Liver (tissue), 9 donors: Measurements from ENCODE around the gene TBC1D24. TPM values are rescaled to one million over a fixed set of nuclear protein-coding genes. Genes with fewer than 3 reads are reported as not detected.

Experiments
- DNase-seq: peaks from one replicate; pipeline ENCODE4 v3.0.0-alpha.2; 2017; ENCODE audit warnings: low spot score
- H3K27ac ChIP-seq, 2 donors: one replicate each; pipeline ENCODE4 v1.7.0; 2013; ENCODE audit warnings: inconsistent platforms in 2 of 2, low read length in 2 of 2, control low read depth in 1 of 2, low read depth in 1 of 2, mild to moderate bottlenecking in 1 of 2
- H3K27me3 ChIP-seq, 4 donors: one replicate each; pipeline versions ENCODE4 v1.6.1 to v1.7.0; 2013; ENCODE audit warnings: low read length in 3 of 4, inconsistent platforms in 1 of 4, mild to moderate bottlenecking in 1 of 4, moderate library complexity in 1 of 4; ENCODE audit not compliant: control insufficient read depth in 4 of 4, insufficient read depth in 4 of 4
- H3K36me3 ChIP-seq, 4 donors: one replicate each; pipeline versions ENCODE4 v1.6.1 to v1.7.0; 2013; ENCODE audit warnings: low read length in 3 of 4, mild to moderate bottlenecking in 3 of 4, low read depth in 1 of 4, moderate library complexity in 1 of 4; ENCODE audit not compliant: control insufficient read depth in 4 of 4, insufficient read depth in 3 of 4
- H3K4me1 ChIP-seq, 4 donors: one replicate each; pipeline versions ENCODE4 v1.6.1 to v1.7.0; 2013; ENCODE audit warnings: low read length in 3 of 4, mild to moderate bottlenecking in 3 of 4, moderate library complexity in 1 of 4; ENCODE audit not compliant: control insufficient read depth in 4 of 4, insufficient read depth in 4 of 4
- H3K4me3 ChIP-seq, 3 donors: one replicate each; pipeline versions ENCODE4 v1.6.1 to v1.7.0; 2013; ENCODE audit warnings: low read length in 3 of 3, control low read depth in 1 of 3, low read depth in 1 of 3, mild to moderate bottlenecking in 1 of 3
- H3K9ac ChIP-seq, 2 donors: one replicate each; pipeline ENCODE4 v1.7.0; 2013; ENCODE audit warnings: low read length in 2 of 2, mild to moderate bottlenecking in 2 of 2, moderate library complexity in 2 of 2, control low read depth in 1 of 2, low read depth in 1 of 2
- H3K9me3 ChIP-seq, 4 donors: one replicate each; pipeline versions ENCODE4 v1.6.1 to v1.7.0; 2013; ENCODE audit warnings: low read length in 3 of 4; ENCODE audit not compliant: control insufficient read depth in 4 of 4
- FOXA1 ChIP-seq: IDR thresholded peaks from 2 replicates; pipeline ENCODE4 v1.6.1; 2016; ENCODE audit warnings: antibody characterized with exemption
- GABPA ChIP-seq, 2 donors: IDR thresholded peaks in 1 of 2; conservative IDR thresholded peaks in 1 of 2; 2 replicates each; pipeline ENCODE4 v1.6.1; 2016; ENCODE audit warnings: antibody characterized with exemption in 2 of 2, mild to moderate bottlenecking in 1 of 2, moderate library complexity in 1 of 2
- HNF4G ChIP-seq: IDR thresholded peaks from 2 replicates; pipeline ENCODE4 v1.6.1; 2016; ENCODE audit warnings: antibody characterized with exemption
- JUND ChIP-seq, 2 donors: IDR thresholded peaks; 2 replicates each; pipeline ENCODE4 v1.6.1; 2016; ENCODE audit warnings: antibody characterized with exemption in 2 of 2
- NR2F2 ChIP-seq: IDR thresholded peaks from 2 replicates; pipeline ENCODE4 v1.6.1; 2016; ENCODE audit warnings: antibody characterized with exemption
- TAF1 ChIP-seq: conservative IDR thresholded peaks from 2 replicates; pipeline ENCODE4 v1.6.1; 2016; ENCODE audit warnings: antibody characterized with exemption, mild to moderate bottlenecking
- WGBS: extraction: QIAGEN DNeasy Blood & Tissue Kit; methylation state at CpG from one replicate; pipeline ENCODE4 v1.1.7; 2013; 5-methylcytosine and 5-hydroxymethylcytosine counted together
- polyA plus RNA-seq, 2 donors: library from polyadenylated mRNA; stranded (reverse) in 1 of 2; unstranded in 1 of 2; fragments of 200-250 nt in 1 of 2; fragments of >200 nt in 1 of 2; fragmentation: Nextera tagmentation in 1 of 2; extraction: Ambion mirVana in 1 of 2; gene quantifications; one replicate each; pipeline versions ENCODE4 v1.2.1 to v1.2.3, GENCODE V29; 2013 to 2015
- total RNA-seq, 2 donors: library from RNA; depleted of rRNA; stranded (reverse); fragments of >200 nt; gene quantifications; one replicate each; pipeline ENCODE4 v1.2.3, GENCODE V29; 2014
- TF ChIP-seq, protein P1 (sequence below): IDR thresholded peaks from 2 replicates; pipeline ENCODE4 v1.6.1; 2016; ENCODE audit warnings: antibody characterized with exemption, mild to moderate bottlenecking
- TF ChIP-seq, protein P2 (sequence below): IDR thresholded peaks from 2 replicates; pipeline ENCODE4 v1.6.1; 2016; ENCODE audit warnings: antibody characterized with exemption
- TF ChIP-seq, protein P3 (sequence below): IDR thresholded peaks from 2 replicates; pipeline ENCODE4 v1.6.1; 2016; ENCODE audit warnings: antibody characterized with exemption
- donor health status: healthy.
- donor health status: healthy.
- donor health status: healthy.
- donor health status: healthy.
- donor health status: healthy.

The TBC1D24 gene
- total and polyA plus RNA-seq, 4 donors, result 8.4 to 22.3 (median 11.5) TPM

DNA sequence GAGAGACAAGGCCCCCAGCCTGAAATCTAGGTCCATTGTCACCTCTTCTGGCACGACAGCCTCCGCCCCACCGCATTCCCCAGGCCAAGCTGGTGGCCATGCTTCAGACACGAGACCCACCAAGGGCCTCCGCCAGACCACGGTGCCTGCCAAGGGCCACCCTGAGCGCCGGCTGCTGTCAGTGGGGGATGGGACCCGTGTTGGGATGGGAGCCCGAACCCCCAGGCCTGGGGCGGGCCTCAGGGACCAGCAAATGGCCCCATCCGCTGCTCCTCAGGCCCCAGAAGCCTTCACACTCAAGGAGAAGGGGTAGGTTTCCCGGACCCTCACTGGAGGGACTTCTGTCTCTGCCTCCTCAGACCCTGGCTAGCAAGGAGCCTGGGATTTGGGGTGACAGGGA is 14.0 kb upstream of the TBC1D24 start:
- 89% methylated on average over 13 of the region's 13 CpGs for WGBS
- no peak for TF ChIP-seq NR2F2
- TF ChIP-seq, protein P1, sequence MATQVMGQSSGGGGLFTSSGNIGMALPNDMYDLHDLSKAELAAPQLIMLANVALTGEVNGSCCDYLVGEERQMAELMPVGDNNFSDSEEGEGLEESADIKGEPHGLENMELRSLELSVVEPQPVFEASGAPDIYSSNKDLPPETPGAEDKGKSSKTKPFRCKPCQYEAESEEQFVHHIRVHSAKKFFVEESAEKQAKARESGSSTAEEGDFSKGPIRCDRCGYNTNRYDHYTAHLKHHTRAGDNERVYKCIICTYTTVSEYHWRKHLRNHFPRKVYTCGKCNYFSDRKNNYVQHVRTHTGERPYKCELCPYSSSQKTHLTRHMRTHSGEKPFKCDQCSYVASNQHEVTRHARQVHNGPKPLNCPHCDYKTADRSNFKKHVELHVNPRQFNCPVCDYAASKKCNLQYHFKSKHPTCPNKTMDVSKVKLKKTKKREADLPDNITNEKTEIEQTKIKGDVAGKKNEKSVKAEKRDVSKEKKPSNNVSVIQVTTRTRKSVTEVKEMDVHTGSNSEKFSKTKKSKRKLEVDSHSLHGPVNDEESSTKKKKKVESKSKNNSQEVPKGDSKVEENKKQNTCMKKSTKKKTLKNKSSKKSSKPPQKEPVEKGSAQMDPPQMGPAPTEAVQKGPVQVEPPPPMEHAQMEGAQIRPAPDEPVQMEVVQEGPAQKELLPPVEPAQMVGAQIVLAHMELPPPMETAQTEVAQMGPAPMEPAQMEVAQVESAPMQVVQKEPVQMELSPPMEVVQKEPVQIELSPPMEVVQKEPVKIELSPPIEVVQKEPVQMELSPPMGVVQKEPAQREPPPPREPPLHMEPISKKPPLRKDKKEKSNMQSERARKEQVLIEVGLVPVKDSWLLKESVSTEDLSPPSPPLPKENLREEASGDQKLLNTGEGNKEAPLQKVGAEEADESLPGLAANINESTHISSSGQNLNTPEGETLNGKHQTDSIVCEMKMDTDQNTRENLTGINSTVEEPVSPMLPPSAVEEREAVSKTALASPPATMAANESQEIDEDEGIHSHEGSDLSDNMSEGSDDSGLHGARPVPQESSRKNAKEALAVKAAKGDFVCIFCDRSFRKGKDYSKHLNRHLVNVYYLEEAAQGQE, result no peak
- TF ChIP-seq TAF1, result no peak
- no peak for TF ChIP-seq JUND (IDR thresholded peaks at IDR 0.05)
- TF ChIP-seq, protein P2, sequence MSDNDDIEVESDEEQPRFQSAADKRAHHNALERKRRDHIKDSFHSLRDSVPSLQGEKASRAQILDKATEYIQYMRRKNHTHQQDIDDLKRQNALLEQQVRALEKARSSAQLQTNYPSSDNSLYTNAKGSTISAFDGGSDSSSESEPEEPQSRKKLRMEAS, result no peak
- TF ChIP-seq, protein P3, sequence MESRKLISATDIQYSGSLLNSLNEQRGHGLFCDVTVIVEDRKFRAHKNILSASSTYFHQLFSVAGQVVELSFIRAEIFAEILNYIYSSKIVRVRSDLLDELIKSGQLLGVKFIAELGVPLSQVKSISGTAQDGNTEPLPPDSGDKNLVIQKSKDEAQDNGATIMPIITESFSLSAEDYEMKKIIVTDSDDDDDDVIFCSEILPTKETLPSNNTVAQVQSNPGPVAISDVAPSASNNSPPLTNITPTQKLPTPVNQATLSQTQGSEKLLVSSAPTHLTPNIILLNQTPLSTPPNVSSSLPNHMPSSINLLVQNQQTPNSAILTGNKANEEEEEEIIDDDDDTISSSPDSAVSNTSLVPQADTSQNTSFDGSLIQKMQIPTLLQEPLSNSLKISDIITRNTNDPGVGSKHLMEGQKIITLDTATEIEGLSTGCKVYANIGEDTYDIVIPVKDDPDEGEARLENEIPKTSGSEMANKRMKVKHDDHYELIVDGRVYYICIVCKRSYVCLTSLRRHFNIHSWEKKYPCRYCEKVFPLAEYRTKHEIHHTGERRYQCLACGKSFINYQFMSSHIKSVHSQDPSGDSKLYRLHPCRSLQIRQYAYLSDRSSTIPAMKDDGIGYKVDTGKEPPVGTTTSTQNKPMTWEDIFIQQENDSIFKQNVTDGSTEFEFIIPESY, result no peak
- TF ChIP-seq HNF4G, result no peak
- TF ChIP-seq GABPA (IDR thresholded peaks at IDR 0.05 in 1 of 2, conservative IDR thresholded peaks at IDR 0.05 in 1 of 2), result no peak
- Histone ChIP-seq H3K4me3 (no peak overlapping the region), H3K4me1 (peaks cover 7 to 18% (median 11%) of the 10 kb centered on the region in 4 donors), H3K27me3 (no peaks in the 10 kb centered on the region), H3K36me3 (no peaks in the 10 kb centered on the region), H3K27ac (no peak overlapping the region), H3K9me3 (no peaks in the 10 kb centered on the region), H3K9ac (no peak overlapping the region)
- no peak for DNase-seq

DNA sequence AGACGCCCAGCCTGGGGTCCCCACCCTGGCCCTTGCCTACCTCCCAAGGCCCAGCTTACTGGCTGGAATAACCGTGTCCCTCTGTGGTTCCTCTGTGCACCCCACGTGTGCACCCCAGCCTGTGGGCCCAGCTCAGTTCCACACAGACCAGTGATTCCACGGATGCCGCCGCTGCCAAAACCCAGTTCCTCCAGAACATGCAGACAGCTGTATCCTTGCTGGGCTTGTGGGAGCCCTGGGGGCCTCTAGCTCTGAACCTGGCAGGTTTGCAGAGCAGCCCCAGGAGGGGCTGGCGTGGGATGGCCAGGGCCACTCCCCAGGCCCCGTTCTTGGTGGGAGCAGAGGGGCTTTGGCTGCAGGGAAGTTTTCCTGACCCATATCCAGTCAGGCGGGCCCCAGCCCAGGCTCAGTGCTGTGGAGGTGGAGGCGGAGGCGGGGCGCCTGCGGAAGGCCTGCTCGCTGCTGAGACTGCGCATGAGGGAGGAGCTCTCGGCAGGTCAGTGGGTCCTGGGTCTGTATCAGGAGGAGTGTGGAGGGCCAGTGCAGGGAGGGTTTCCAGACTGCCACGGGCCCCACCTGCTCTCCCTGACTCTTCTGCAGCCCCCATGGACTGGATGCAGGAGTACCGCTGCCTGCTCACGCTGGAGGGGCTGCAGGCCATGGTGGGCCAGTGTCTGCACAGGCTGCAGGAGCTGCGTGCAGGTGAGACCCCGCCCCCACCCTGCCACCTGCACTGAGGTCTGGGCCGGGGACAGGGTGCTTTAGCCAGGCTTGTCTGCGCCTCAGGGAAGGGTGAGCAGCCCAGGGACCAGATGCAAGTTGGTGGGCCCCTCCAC is 12.7 kb upstream of the TBC1D24 start:
- H3K4me3 ChIP-seq, result no peak overlapping the region
- H3K4me1 ChIP-seq, result peaks cover 7 to 20% (median 13%) of the 10 kb centered on the region in 4 donors
- no peak for DNase-seq
- no peaks in the 10 kb centered on the region for H3K9me3 ChIP-seq
- 95% methylated on average over 23 of the region's 23 CpGs for WGBS
- no peak overlapping the region for H3K27ac ChIP-seq
- no peak for TF ChIP-seq FOXA1
- TF ChIP-seq, protein P1, result no peak
- no peak overlapping the region for H3K9ac ChIP-seq
- no peaks in the 10 kb centered on the region for H3K36me3 ChIP-seq
- no peaks in the 10 kb centered on the region for H3K27me3 ChIP-seq
